GM08714 (cell line): ENCODE measurements around the gene GMPPA.

Source experiments
- H3K4me3 ChIP-seq: fragments of 200-500 bp; sonication (Bioruptor generic); 2 replicates; pipeline ENCODE4 v1.5.1; 2014; ENCODE audit warnings: mild to moderate bottlenecking, low read length, inconsistent platforms
- ZNF274 ChIP-seq: IDR thresholded peaks from 2 replicates; pipeline ENCODE4 v1.6.1; 2012; ENCODE audit warnings: mild to moderate bottlenecking, low read depth, low read length

GMPPA gene

GRCh38 chr2:219510512-219511135, 11.9 kb downstream of the GMPPA start:
- H3K4me3 ChIP-seq = no peak overlapping the region
- no peak for TF ChIP-seq ZNF274

- H3K4me3 ChIP-seq = no peak overlapping the region
- no peak for TF ChIP-seq ZNF274
Measured at GRCh38 chr2:219511547-219512325, 13.0 kb downstream of the GMPPA start.

DNA sequence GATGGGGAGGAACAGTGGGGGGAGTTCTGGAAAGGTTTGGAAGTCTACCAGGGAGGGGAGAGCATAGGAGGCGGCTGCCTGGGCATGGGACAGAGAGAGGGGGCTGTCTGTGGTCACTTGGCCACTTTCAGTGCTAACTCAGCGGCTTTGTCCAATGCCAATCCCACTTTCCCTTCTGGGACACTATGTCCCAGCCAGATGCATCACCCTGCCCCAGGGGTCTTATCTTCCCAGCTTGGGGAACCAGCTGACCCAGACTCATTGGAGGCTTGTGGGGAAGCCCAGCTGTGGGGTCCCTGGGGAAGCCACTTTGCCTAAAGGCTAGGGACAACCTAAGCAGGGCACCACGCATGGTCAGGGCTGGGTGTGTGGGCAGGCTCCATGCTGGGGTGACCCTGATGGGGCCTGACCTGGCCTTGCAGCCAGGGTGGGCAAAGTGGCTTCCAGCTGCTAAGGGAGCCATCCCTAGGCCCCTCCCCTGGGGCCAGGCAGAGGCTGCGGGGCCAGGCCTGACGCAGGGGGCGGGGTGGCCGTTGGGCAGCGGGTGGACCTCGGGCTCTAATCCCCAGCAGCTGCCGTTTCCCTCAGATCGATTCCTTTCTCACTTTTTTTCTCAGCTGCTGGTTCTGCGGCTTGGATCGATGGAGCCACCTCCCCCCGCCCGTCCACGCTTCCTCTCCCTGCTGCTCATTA, 14.0 kb downstream of the GMPPA start:
- TF ChIP-seq ZNF274 = no peak
- no peak overlapping the region for H3K4me3 ChIP-seq

GRCh38 chr2:219513787-219514186, 15.1 kb downstream of the GMPPA start:
- TF ChIP-seq ZNF274 = no peak
- H3K4me3 ChIP-seq = no peak overlapping the region

DNA sequence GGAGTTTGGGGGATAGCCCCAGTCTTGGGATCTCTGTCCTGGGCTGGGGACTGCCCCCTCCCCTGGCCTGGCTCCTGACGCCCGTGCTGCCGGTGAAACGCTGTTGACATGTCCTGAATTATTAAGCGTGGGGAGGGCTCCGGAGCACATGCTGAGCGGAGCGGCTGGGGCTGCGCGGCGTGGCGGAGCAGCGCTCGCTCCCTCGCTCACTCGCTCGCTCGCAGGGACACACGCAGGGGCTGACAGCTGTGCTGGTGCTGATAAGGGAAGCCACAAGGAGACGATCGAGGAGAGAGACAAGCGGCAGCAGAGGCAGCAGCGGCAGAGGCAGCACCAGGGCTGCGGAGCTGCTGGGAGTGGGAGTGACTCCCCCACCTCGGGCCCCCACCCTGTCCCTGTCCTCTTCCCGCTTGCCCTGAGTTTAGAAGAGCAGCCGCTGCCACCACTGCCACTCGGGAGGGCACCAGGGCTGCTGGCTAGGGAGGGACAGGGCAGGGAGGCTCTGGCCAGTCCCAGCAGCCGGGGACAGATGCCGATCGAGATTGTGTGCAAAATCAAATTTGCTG, 15.6 kb downstream of the GMPPA start, which contains the start of gene ASIC4:
Gene ASIC4, plus strand, starts transcription at position 287 of the 566 bp plus-strand sequence. Its CDS starts 243 bp downstream, at position 530.
- no peak within 1 kb of the TSS for H3K4me3 ChIP-seq

DNA sequence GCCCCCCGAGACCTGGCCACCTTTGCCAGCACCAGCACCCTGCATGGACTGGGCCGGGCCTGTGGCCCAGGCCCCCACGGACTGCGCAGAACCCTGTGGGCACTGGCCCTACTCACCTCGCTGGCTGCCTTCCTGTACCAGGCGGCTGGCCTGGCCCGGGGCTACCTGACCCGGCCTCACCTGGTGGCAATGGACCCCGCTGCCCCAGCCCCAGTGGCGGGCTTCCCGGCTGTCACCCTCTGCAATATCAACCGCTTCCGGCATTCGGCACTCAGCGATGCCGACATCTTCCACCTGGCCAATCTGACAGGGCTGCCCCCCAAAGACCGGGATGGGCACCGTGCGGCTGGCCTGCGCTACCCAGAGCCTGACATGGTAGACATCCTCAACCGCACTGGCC, 16.1 kb downstream of the GMPPA start:
- H3K4me3 ChIP-seq = no peak overlapping the region
- no peak for TF ChIP-seq ZNF274

More for the DNA sequence above, 15.6 kb downstream of the GMPPA start, which contains the start of gene ASIC4:
- TF ChIP-seq ZNF274 = no peak

- TF ChIP-seq ZNF274 = no peak
- no peak overlapping the region for H3K4me3 ChIP-seq
Measured at GRCh38 chr2:219515874-219516629, 17.4 kb downstream of the GMPPA start.

- no peak overlapping the region for H3K4me3 ChIP-seq
- no peak for TF ChIP-seq ZNF274
Measured at GRCh38 chr2:219516888-219517287, 18.2 kb downstream of the GMPPA start.

DNA sequence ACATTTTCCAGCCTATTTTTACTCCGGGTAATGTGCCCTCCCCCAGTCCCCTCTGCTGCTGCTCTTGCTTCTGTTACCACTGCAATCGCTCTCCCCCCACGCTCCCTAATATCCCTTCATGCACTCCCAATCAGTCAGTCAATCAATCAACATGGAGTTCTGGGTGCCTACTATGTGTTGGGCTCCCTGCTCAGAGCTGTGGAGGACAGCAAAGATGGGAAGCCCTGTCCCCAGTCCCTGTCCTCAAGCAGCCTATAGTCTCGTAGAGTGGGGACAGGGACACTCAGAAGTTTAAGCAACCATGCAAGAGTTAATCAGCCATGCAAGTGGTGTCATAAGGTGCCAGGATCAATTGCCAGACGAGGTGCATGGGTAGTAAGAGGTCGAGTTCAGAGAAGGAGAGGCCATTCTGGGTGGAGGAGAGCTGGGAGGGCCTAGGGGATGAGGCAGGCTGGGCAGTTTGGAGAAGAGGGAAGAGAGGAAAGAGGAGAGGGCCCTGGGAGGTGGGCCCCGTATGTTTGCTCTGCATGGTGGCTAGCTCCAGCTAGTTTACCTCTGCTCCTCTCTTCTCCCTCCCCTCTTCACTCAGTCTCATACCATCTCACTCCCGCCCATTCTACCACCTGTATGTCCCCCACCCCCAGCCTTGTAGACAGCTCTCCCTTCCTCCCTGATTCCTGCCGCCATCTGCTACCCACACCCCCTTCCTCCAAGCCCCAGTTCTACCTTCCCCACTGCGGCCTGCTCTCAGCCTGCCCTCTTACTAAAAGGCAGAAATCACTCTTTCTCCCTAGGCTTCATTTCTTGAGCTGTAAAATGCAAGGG, 19.5 kb downstream of the GMPPA start:
- no peak overlapping the region for H3K4me3 ChIP-seq
- no peak for TF ChIP-seq ZNF274

GRCh38 chr2:219519526-219519916, 20.8 kb downstream of the GMPPA start:
- TF ChIP-seq ZNF274 = no peak
- H3K4me3 ChIP-seq = no peak overlapping the region

GRCh38 chr2:219520079-219520478, 21.4 kb downstream of the GMPPA start:
- TF ChIP-seq ZNF274 = no peak
- H3K4me3 ChIP-seq = no peak overlapping the region

DNA sequence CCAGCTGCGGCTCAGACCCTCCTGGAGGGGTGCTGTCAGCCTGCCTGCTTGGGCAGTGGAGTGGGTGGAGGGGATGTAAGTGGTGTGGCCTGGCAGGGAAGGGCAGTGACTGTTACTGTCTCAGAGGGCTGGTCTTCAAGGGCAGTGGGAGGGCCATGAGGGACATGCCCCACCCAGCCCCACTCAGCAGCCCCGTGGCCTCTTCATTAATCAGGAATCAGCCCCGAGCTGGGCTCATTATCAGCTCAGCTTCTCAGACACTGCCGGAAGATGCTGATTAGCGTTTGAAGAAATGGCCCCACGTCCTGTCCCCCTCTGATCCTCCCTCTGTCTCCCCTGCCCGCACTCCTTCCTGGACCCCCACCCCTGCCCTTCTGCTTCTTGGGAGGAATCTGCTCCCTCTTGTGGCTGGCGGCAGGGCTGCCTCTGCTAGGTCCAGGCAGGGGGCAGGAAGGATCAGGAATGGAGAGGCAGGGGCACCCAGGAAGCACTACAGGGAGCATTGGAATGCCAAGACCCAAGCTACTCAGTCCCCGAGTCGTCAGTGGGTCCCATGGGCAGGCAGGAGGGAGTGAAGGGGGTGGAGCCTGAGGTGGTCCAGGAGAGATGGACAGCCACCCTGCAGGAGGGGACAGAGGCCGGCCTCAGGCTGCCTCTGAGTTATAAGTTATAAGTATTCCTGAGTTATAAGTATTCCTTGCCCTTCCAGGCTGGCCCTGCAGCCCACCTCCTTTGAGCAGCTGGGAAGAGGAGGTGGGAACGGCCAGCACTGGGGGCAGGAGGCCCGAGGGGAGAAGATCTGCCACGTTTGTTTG, 22.6 kb downstream of the GMPPA start:
- H3K4me3 ChIP-seq = no peak overlapping the region
- TF ChIP-seq ZNF274 = no peak
